Fibroblast of mammary gland (primary cell): ENCODE data around the gene CASP2.

Experiments
- DNase-seq: peaks from one replicate; pipeline ENCODE4 v3.0.0-alpha.2; 2010; ENCODE audit warnings: low read depth
- H3K4me3 ChIP-seq: 2 replicates; pipeline ENCODE4 v1.5.1; 2011; ENCODE audit warnings: low read depth, mild to moderate bottlenecking, low read length, moderate library complexity; ENCODE audit not compliant: control insufficient read depth
- TF ChIP-seq, protein P1 (sequence below): conservative IDR thresholded peaks from 2 replicates; pipeline ENCODE4 v1.5.1; 2011; ENCODE audit warnings: low read depth, low read length, inconsistent platforms; ENCODE audit not compliant: control insufficient read depth, insufficient read depth

The CASP2 gene

DNA sequence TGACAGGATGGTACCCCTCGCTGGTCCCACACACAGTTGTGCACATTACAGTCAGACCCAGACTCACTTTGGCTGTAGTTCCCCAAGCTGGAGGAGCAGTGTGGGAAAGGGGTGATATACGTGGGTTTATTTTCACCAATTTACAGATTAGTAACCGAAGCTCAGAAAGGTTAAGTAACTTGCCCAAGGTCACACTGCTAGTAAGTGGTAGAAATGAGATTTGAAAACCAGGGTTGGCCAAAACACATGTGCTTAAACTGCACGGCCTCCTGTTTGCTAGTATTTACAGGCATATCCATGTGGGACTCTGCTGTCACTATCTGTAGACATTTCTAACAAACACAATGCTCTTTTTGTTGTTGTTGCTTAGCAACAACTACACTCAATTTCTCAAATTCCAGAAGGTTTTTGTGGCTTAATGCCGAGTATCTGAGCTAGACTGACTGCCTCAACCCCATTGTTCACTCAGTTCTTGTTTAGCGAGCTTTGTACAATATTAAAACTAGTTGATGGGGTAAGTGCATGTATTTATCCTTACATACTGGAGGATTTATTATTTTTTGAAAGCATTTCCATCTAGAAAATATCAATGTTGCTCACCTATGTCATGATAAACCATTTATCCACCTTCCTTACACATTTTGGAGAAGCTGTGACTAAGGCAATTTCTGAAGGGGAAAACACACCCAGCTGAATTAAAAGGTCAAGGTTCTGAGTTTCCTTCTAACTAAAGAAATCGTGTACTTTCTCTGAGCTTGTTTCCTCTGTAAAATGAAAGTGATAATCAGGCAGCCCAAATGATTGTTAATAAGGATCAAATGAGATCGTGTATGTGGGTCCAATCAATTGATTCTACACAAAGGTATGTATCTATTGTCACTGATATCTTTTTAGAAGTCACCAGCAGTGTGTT, 8.7 kb upstream of the CASP2 start:
- TF ChIP-seq, protein P1, sequence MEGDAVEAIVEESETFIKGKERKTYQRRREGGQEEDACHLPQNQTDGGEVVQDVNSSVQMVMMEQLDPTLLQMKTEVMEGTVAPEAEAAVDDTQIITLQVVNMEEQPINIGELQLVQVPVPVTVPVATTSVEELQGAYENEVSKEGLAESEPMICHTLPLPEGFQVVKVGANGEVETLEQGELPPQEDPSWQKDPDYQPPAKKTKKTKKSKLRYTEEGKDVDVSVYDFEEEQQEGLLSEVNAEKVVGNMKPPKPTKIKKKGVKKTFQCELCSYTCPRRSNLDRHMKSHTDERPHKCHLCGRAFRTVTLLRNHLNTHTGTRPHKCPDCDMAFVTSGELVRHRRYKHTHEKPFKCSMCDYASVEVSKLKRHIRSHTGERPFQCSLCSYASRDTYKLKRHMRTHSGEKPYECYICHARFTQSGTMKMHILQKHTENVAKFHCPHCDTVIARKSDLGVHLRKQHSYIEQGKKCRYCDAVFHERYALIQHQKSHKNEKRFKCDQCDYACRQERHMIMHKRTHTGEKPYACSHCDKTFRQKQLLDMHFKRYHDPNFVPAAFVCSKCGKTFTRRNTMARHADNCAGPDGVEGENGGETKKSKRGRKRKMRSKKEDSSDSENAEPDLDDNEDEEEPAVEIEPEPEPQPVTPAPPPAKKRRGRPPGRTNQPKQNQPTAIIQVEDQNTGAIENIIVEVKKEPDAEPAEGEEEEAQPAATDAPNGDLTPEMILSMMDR, result no peak
- DNase-seq, result peak; percentile 49

DNA sequence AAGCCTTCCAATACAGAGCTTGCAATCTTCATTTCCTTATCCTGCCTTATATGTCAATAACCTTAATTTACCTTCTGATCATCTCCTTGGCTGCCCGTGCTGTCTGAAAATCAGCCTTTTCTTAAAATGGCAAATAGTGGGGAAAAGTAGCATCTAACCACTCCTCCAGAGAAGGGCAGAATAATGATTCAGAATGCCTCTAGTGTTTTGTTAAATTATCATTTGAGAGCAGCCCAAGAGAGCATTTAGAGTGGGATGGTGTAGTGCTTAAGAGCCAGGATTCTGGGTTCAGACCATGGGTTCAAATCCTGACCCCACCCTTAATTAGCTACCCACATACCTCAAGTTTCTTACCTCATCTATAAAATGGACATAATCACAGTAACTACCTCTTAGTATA, 8.0 kb upstream of the CASP2 start:
- TF ChIP-seq, protein P1, result no peak
- DNase-seq, result no peak
- no peak overlapping the region for H3K4me3 ChIP-seq

More for the DNA sequence above, 8.7 kb upstream of the CASP2 start:
- H3K4me3 ChIP-seq, result no peak overlapping the region

DNA sequence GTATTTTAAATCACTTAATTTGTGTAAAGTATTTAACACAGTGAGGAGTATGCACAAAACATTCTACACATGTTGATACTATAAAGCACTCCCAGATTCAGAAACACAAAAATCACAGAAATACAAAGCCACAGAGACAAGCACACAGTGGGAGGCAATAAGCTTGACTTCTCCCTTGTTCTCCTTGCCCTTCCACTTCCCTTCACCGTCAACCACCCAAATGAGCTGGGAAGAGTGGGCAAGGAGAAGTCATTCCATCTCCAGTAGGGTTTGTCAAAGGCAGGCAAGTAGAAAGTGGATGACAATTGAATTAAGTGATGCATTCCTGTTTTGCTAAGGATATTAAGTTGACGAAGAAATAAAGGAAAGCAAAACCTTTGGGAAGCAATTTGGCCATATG, 7.6 kb upstream of the CASP2 start:
- H3K4me3 ChIP-seq, result no peak overlapping the region
- no peak for DNase-seq
- TF ChIP-seq, protein P1, result no peak

DNA sequence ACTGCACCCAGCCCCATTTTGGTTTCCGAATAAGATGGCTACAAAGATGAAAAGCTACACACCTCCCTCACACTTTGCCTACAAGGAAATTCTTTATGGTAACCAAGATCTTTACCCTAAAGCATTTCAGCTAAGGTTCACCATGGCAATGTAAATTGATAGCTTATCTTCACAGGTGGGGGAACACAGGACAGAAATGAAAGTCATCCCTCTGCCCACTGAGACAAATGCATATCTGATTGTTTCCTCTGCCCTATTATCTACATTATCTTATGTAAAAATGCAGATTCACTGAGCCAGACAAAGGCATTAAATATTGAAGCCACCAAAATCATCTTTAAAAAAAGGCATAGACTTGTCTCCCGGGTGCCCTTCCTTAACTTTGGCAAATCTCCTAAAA, 6.6 kb upstream of the CASP2 start:
- DNase-seq, result no peak
- TF ChIP-seq, protein P1, result no peak
- no peak overlapping the region for H3K4me3 ChIP-seq

DNA sequence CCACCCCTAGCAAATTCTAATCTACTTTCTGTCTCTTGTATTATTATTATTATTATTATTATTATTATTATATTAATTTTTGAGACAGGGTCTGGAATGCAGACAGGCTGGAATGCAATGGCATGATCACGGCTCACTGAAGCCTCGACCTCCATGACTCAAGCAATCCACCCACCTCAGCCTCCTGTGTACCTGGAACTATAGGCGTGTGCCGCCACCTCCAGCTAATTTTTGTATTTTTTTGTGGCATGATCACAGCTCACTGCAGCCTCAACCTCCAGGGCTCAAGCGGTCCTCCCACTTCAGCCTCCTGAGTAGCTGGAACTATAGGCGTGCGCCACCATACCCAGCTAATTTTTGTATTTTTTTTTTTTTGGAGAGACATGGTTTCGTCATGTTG, 6.0 kb upstream of the CASP2 start:
- TF ChIP-seq, protein P1, result no peak
- H3K4me3 ChIP-seq, result no peak overlapping the region
- DNase-seq, result no peak

DNA sequence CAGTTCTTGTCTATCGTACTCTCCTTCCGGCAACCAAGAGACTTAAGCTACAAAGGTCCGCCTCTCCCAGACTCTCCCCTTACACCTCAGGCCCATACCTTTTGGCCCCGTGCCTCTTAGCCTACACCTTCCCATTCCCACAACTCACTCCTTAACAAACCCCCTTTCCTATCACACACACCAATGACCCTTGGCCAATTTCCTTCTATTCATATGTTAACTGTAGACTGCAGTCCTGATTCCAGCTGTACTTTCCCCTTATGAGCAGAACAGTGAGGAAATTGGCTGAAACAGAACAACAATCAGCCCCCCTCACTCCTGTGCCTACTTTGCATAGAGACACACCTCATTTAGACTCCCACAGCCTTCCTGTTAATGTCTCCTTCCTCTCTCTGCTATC, 4.8 kb upstream of the CASP2 start:
- no peak overlapping the region for H3K4me3 ChIP-seq
- DNase-seq, result no peak
- TF ChIP-seq, protein P1, result no peak
